K562 (cell line): ENCODE results near the gene HNF4A. TPM values are rescaled to one million over a fixed set of nuclear protein-coding genes. Genes with fewer than 3 reads are reported as not detected.
A peak's percentile ranks its signal among the peaks of the same experiment; 100 is the strongest.

ENCODE experiments used
- ATAC-seq: fragments of 200-7000 bp; cut with Tn5 transposase; 3 replicates; pipeline ENCODE4 v1.9.1; 2020; ENCODE audit warnings: moderate library complexity
- BruUV-seq: library from RNA; stranded (reverse); fragments of 400-500 nt; replicated peaks from 2 replicates; lab custom pipeline; 2021; lab: Mats Ljungman, UMichigan
- CTCF ChIA-PET: fragments of 300-600 bp; formaldehyde crosslinking; extraction: SDS; loops from one replicate; lab custom pipeline; 2021; ENCODE audit warnings: low intra/inter-chr PET ratio; lab: Yijun Ruan, JAX
- POLR2A ChIA-PET: fragments of 300-600, 350-650 bp; sonication (Branson Sonifier 250); formaldehyde crosslinking; extraction: SDS; loops from one replicate; lab custom pipeline; 2021; ENCODE audit warnings: antibody characterized with exemption, inconsistent platforms; lab: Yijun Ruan, JAX
- DNase-seq, 4 experiments: peaks; one replicate each; pipeline versions ENCODE4 v3.0.0 to v3.0.0-alpha.2; 2011 to 2018; ENCODE audit warnings: low spot score in 3 of 4, mixed read lengths in 3 of 4; ENCODE audit errors: extremely low read depth in 1 of 4
- FAIRE-seq: peaks from 2 replicates; lab custom pipeline; 2011; peaks lifted over from hg19 to GRCh38; lab: Jason Lieb, UNC
- H2AFZ ChIP-seq: 2 replicates; pipeline ENCODE4 v1.6.0; 2011; ENCODE audit warnings: low read depth, low read length, control low read depth, inconsistent platforms
- H3K27ac ChIP-seq: fragments of 200-600 bp; 3 replicates; pipeline ENCODE4 v1.8.0; 2011; ENCODE audit warnings: low read depth, mild to moderate bottlenecking, control low read depth, inconsistent platforms, low read length, moderate library complexity, mixed read lengths; ENCODE audit errors: extremely low read depth
- H3K27me3 ChIP-seq, 2 experiments: fragments of 300-600 bp in 1 of 2; 2 replicates in 1 of 2; 3 replicates in 1 of 2; pipeline versions ENCODE4 v1.6.0 to v1.8.0; 2011; ENCODE audit warnings: inconsistent platforms in 2 of 2, low read length in 2 of 2, mild to moderate bottlenecking in 1 of 2, mixed read lengths in 1 of 2, moderate library complexity in 1 of 2; ENCODE audit not compliant: control insufficient read depth in 2 of 2, insufficient read depth in 2 of 2
- H3K36me3 ChIP-seq: fragments of 300-600 bp; 3 replicates; pipeline ENCODE4 v1.8.0; 2011; ENCODE audit warnings: mild to moderate bottlenecking, low read length, inconsistent platforms; ENCODE audit not compliant: control insufficient read depth, insufficient read depth
- H3K4me1 ChIP-seq, 2 experiments: fragments of 200-600 bp in 1 of 2; replicated peaks in 1 of 2; 2 replicates in 1 of 2; 3 replicates in 1 of 2; pipeline versions ENCODE4 v1.5.1 to v1.8.0; 2011; ENCODE audit warnings: inconsistent platforms in 2 of 2, low read length in 2 of 2, mild to moderate bottlenecking in 1 of 2, mixed read lengths in 1 of 2, moderate library complexity in 1 of 2; ENCODE audit not compliant: control insufficient read depth in 2 of 2, insufficient read depth in 2 of 2
- H3K4me2 ChIP-seq: 2 replicates; pipeline ENCODE4 v1.6.1; 2011; ENCODE audit warnings: low read length, control low read depth, inconsistent platforms, mixed read lengths; ENCODE audit not compliant: insufficient read depth
- H3K4me3 ChIP-seq: fragments of 200-600 bp; sonication (generic), shearing (Covaris generic); 2 replicates; pipeline ENCODE4 v1.5.1; 2016; ENCODE audit warnings: control low read depth, inconsistent platforms
- H3K79me2 ChIP-seq: fragments of 200-600 bp; 3 replicates; pipeline ENCODE4 v1.8.0; 2011; ENCODE audit warnings: low read length, inconsistent platforms; ENCODE audit not compliant: control insufficient read depth, insufficient read depth
- H3K9ac ChIP-seq, 2 experiments: 2 replicates each; pipeline versions ENCODE4 v1.6.0 to v1.6.1; 2011; ENCODE audit warnings: low read depth in 2 of 2, low read length in 2 of 2, control low read depth in 1 of 2, inconsistent platforms in 1 of 2, mild to moderate bottlenecking in 1 of 2, mixed read lengths in 1 of 2; ENCODE audit not compliant: insufficient read depth in 1 of 2
- H3K9me1 ChIP-seq: one replicate; pipeline ENCODE4 v1.6.0; 2011; ENCODE audit warnings: inconsistent platforms, mild to moderate bottlenecking, low read length, moderate library complexity; ENCODE audit not compliant: control insufficient read depth, insufficient read depth
- H3K9me3 ChIP-seq: replicated peaks from 2 replicates; pipeline ENCODE4 v1.5.1; 2011; ENCODE audit warnings: low read depth, low read length, inconsistent platforms; ENCODE audit not compliant: control insufficient read depth, insufficient read depth
- H4K20me1 ChIP-seq: replicated peaks from 2 replicates; pipeline ENCODE4 v1.6.1; 2011; ENCODE audit warnings: low read length, inconsistent platforms, mixed read lengths; ENCODE audit not compliant: control insufficient read depth, insufficient read depth
- HCFC1 ChIP-seq: IDR thresholded peaks from 2 replicates; pipeline ENCODE4 v1.6.1; 2012; ENCODE audit warnings: low read depth, low read length, improper control_type of control experiment
- MXI1 ChIP-seq: IDR thresholded peaks from 2 replicates; pipeline ENCODE4 v1.6.1; 2011; ENCODE audit warnings: low read depth, mild to moderate bottlenecking, improper control_type of control experiment, low read length
- NUFIP1 ChIP-seq: fragments of 450-650 bp; IDR thresholded peaks from 2 replicates; pipeline ENCODE4 v1.6.1; 2018; ENCODE audit not compliant: partially characterized antibody
- ZFP36 ChIP-seq: fragments of 150-350 bp; IDR thresholded peaks from 2 replicates; pipeline ENCODE4 v1.6.1; 2018; ENCODE audit warnings: low read length, low read depth; ENCODE audit not compliant: partially characterized antibody
- ZNF280B ChIP-seq: fragments of 250-450 bp; sonication (Bioruptor Pico); IDR thresholded peaks from 2 replicates; pipeline ENCODE4 v1.5.1; 2021; ENCODE audit warnings: mild to moderate bottlenecking
- WGBS: fragments of 100-300 bp; shearing (Covaris generic); methylation state at CpG from one replicate; pipeline ENCODE4 v1.1.6; 2016; ENCODE audit warnings: low coverage, mixed read lengths; ENCODE audit not compliant: insufficient coverage; ENCODE audit errors: missing lambda C conversion rate; 5-methylcytosine and 5-hydroxymethylcytosine counted together
- in situ Hi-C: fragments of 300-500 bp; cut with MboI; formaldehyde crosslinking; loops from 4 replicates; pipeline ENCODE4 v1.15.0; 2018; ENCODE audit warnings: inconsistent platforms, mixed read lengths
- intact Hi-C: fragments of 100-400 bp; cut with micrococcal nuclease; formaldehyde crosslinking; loops from 2 replicates; pipeline ENCODE4 v1.14.2; 2022
- polyA plus RNA-seq, 8 experiments: library from polyadenylated mRNA; depleted of rRNA in 4 of 8; stranded (reverse) in 5 of 8; unstranded in 3 of 8; fragments of >200 nt; fragmentation: Nextera tagmentation in 2 of 8; fragmentation: Illumina TruSeq in 1 of 8; extraction: Ambion mirVana in 2 of 8; extraction: Trizol in 1 of 8; gene quantifications; 2 replicates each; pipeline versions ENCODE4 v1.2.1 to v1.2.3, GENCODE V29; 2011 to 2014; ENCODE audit warnings: inconsistent platforms in 1 of 8, missing spikeins in 1 of 8
- total RNA-seq, 7 experiments: library from RNA; depleted of rRNA in 6 of 7; stranded (reverse); fragments of >200 nt in 6 of 7; fragmentation: Illumina TruSeq in 2 of 7; extraction: Trizol in 2 of 7; gene quantifications; 2 replicates each; pipeline versions ENCODE4 v1.2.1 to v1.2.3, GENCODE V29; 2011 to 2021; ENCODE audit warnings: low replicate concordance in 1 of 7

The HNF4A gene
- total and polyA plus RNA-seq, 9 of the 15 experiments (the other 6 are each of a cell fraction or from before 2014, with no cell fraction given) = 0.03 to 0.27 (median 0.08) TPM; not detected in 5

- no peak for FAIRE-seq
- H3K4me2 ChIP-seq = no peak overlapping the region
- ATAC-seq = no peak
- H4K20me1 ChIP-seq = peaks cover 5% of the 10 kb centered on the region; the same call in 1 of the 2 replicates
- DNase-seq = no peak
- H3K27me3 ChIP-seq = peaks cover 18 to 56% of the 10 kb centered on the region in 2 experiments
- no peaks in the 10 kb centered on the region for H3K9me1 ChIP-seq
- no peaks in the 10 kb centered on the region for H3K36me3 ChIP-seq
- BruUV-seq = no TSS peak
- H3K9me3 ChIP-seq = no peaks in the 10 kb centered on the region
- no peak overlapping the region for H3K4me3 ChIP-seq
- CTCF ChIA-PET = no interaction called here
- POLR2A ChIA-PET = interaction anchor here (0.5 to 2.3 kb wide), 3 partner anchors 8 to 28 kb away, joined by 3 to 10 read pairs (median 3); no protein-coding TSS in a partner anchor
- intact Hi-C loops (no loop called here), in situ Hi-C loops (no loop called here)
- no peak overlapping the region for H2AFZ ChIP-seq
- WGBS = 19% methylated on average over 14 of the region's 16 CpGs
- no peak overlapping the region for H3K9ac ChIP-seq
- H3K79me2 ChIP-seq = no peaks in the 10 kb centered on the region
- H3K4me1 ChIP-seq = 0 out of 5 replicates have a peak, but pooled peaks cover 0 to 3% of the 10 kb centered on the region in 2 experiments
- TF ChIP-seq ZNF280B (CRISPR knock-in tag) (no peak), MXI1 (no peak)
- H3K27ac ChIP-seq = no peak overlapping the region
Observed at GRCh38 chr20:44414346-44414714, 58.8 kb downstream of the HNF4A start.

GRCh38 chr20:44414808-44415207, 59.3 kb downstream of the HNF4A start:
- Histone ChIP-seq H3K27ac (no peak overlapping the region), H3K9me3 (no peaks in the 10 kb centered on the region), H2AFZ (no peak overlapping the region), H3K36me3 (no peaks in the 10 kb centered on the region), H3K4me1 (0 out of 5 replicates have a peak, but pooled peaks cover 0 to 3% of the 10 kb centered on the region in 2 experiments), H3K9me1 (no peaks in the 10 kb centered on the region), H3K4me3 (no peak overlapping the region), H3K79me2 (no peaks in the 10 kb centered on the region), H3K4me2 (no peak overlapping the region), H3K9ac (no peak overlapping the region), H4K20me1 (peaks cover 5% of the 10 kb centered on the region; the same call in 1 of the 2 replicates), H3K27me3 (peaks cover 18 to 56% of the 10 kb centered on the region in 2 experiments)
- in situ Hi-C loops (no loop called here), intact Hi-C loops (no loop called here)
- ChIA-PET POLR2A (interaction anchor here (0.9 to 2.3 kb wide), 2 partner anchors 9 to 25 kb away, joined by 4 to 10 read pairs; no protein-coding TSS in a partner anchor), CTCF (no interaction called here)
- FAIRE-seq (no peak), DNase-seq (no peak), ATAC-seq (no peak)
- TF ChIP-seq HCFC1 (no peak), ZFP36 (peak; percentile 53), NUFIP1 (no peak)
- no TSS peak for BruUV-seq
